Measurements from ENCODE around the gene TTC16. TPM values are rescaled to one million over a fixed set of nuclear protein-coding genes. Genes with fewer than 3 reads are reported as not detected.
"Not testable (repeated sequence)": the region's sequence is repeated elsewhere in the genome, so short reads cannot be mapped to it uniquely, and the experiment has no call there.

Gene TTC16
- total RNA-seq, 1 donor from 2014 or later: 0.07 TPM

DNA sequence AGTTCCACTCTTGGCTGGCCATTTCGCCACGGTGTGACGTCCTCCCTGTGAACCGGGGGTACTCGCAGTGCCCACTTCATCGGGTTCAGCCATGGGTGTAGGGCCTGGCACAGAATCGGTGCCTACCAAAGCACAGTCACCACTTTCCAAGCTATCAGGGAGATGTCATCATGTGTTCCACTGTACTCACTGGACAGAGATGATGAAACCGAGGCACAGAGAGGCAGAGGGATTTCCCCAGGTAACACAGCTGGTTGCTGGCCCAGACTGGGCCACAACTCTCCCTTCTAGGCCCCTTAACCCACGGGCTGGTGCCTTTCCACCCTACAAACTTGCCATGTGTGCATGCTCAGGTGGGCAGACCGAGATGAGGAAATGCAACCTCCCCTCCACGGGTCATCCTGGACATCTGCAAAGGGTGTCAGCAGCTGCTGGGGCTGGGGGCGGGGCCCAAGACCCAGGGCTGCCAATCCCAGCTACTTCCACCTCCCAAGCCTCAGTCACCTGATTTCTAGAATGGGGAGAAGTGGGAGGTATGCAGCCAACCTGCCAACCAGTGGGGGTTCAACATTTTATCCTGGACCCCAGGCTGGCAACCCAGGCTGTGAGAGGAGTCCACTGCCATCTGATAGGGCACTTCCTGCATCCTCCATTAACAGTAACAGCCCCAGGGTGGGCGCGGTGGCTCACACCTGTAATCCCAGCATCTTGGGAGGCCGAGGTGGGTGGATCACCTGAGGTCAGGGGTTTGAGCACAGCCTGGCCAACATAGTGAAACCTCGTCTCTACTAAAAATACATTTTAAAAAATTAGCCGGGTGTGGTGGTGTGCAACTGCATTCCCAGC, 63.5 kb downstream of the TTC16 start:
- H3K9me3 Mint-ChIP-seq: no peaks in the 10 kb centered on the region
- H3K4me1 Mint-ChIP-seq: peaks cover 2% of the 10 kb centered on the region
- no peak for DNase-seq (ENCODE audit: low spot score in 2 of 2, unreplicated experiment in 2 of 2)
- H3K27ac Mint-ChIP-seq: no peak overlapping the region
- TF ChIP-seq, protein P1, sequence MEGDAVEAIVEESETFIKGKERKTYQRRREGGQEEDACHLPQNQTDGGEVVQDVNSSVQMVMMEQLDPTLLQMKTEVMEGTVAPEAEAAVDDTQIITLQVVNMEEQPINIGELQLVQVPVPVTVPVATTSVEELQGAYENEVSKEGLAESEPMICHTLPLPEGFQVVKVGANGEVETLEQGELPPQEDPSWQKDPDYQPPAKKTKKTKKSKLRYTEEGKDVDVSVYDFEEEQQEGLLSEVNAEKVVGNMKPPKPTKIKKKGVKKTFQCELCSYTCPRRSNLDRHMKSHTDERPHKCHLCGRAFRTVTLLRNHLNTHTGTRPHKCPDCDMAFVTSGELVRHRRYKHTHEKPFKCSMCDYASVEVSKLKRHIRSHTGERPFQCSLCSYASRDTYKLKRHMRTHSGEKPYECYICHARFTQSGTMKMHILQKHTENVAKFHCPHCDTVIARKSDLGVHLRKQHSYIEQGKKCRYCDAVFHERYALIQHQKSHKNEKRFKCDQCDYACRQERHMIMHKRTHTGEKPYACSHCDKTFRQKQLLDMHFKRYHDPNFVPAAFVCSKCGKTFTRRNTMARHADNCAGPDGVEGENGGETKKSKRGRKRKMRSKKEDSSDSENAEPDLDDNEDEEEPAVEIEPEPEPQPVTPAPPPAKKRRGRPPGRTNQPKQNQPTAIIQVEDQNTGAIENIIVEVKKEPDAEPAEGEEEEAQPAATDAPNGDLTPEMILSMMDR (IDR thresholded peaks at IDR 0.05; ENCODE audit: unreplicated experiment): no peak
- H3K36me3 Mint-ChIP-seq: no peaks in the 10 kb centered on the region
- no peak overlapping the region for H3K4me3 Mint-ChIP-seq
- no peaks in the 10 kb centered on the region for H3K27me3 Mint-ChIP-seq (ENCODE audit: low read depth)

DNA sequence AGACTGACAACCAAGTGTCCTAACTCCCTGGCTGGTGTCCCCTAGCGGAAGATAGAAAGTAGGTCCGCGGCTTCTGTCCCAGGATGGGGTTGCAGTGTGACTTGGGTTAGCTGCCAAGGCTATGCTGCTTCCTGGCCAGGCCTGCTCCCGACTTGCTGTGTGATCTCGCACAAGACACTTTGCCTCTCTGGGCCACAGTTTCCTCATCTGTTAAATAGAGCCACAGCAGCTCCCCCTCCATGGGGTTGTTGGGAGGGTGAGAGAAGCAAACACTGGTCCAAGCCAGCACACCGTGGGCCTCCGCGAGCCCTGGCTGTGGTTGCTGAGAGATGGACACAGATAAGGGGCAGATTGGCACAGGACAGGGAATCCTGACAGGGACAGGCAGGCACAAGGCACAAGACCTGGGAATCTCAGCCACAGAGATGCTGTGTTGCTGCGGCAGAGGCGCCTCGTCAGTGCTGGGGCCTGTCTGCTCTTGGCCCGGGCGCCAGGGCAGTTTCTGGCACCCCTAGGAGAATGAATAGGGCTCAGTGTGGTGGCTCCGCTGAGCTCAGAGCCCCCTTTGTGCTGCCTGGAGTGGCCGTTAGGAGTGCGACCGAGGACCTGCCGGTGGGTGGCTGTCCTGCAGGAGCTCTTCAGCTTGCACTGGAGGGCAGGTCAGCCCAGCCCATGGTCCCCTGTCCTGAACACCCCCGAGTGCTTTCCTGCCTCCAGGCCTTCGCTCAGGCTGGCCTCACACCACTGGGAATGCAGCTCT, 64.4 kb downstream of the TTC16 start:
- Mint-ChIP-seq H3K27me3 (ENCODE audit: low read depth) (no peaks in the 10 kb centered on the region), H3K36me3 (no peaks in the 10 kb centered on the region), H3K27ac (no peak overlapping the region), H3K4me3 (no peak overlapping the region), H3K4me1 (peaks cover 2% of the 10 kb centered on the region), H3K9me3 (no peaks in the 10 kb centered on the region)
- TF ChIP-seq, protein P1 (IDR thresholded peaks at IDR 0.05; ENCODE audit: unreplicated experiment): no peak
- DNase-seq (ENCODE audit: low spot score in 2 of 2, unreplicated experiment in 2 of 2): no peak

DNA sequence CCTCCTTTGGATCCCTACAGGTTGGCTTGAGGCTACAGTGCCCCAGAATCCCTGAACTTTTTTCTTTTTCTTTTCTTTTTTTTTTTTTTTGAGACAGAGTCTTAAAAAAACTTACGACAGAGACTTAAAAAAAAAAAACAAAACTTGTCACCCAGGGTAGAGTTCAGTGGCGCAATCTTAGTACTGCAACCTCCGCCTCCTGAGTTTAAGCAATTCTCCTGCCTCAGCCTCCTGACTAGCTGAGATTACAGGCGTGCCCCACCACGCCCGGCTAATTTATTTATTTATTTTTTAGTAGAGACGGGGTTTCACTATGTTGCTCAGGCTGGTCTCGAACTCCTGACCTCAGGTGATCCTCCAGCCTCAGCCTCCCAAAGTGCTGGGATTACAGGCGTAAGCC, 65.0 kb downstream of the TTC16 start:
- H3K9me3 Mint-ChIP-seq; H3K4me3 Mint-ChIP-seq; H3K27me3 Mint-ChIP-seq (ENCODE audit: low read depth); DNase-seq (ENCODE audit: low spot score in 2 of 2, unreplicated experiment in 2 of 2); H3K4me1 Mint-ChIP-seq; H3K36me3 Mint-ChIP-seq; H3K27ac Mint-ChIP-seq: not testable (repeated sequence)

Other genes with a start within 250 kb of the TTC16 start
- gene STXBP1, start 103.8 kb upstream of the TTC16 start, total RNA-seq: 94.9 to 112 TPM (median 105 TPM) in 3 replicates
- 0.34 to 0.49 TPM (median 0.41 TPM) in 3 replicates for gene CFAP157, start 9.1 kb upstream of the TTC16 start, total RNA-seq
- gene PTRH1, start 416 bp upstream of the TTC16 start, total RNA-seq: 9.4 to 10.3 TPM (median 9.5 TPM) in 3 replicates
- 14.0 to 17.3 TPM (median 15.9 TPM) in 3 replicates for gene TOR2A, start 19.2 kb downstream of the TTC16 start, total RNA-seq
- gene SH2D3C, start 62.6 kb downstream of the TTC16 start, total RNA-seq: 3.4 to 3.9 TPM (median 3.7 TPM) in 3 replicates
- 110 to 120 TPM (median 112 TPM) in 3 replicates for gene CDK9, start 70.0 kb downstream of the TTC16 start, total RNA-seq
- 58.1 to 61.4 TPM (median 58.2 TPM) in 3 replicates for gene FPGS, start 86.8 kb downstream of the TTC16 start, total RNA-seq
- gene ENG, start 138.6 kb downstream of the TTC16 start, total RNA-seq: 7.3 to 8.5 TPM (median 8.1 TPM) in 3 replicates
- 34.4 to 39.4 TPM (median 38.5 TPM) in 3 replicates for gene AK1, start 161.6 kb downstream of the TTC16 start, total RNA-seq
- 34.2 to 37.5 TPM (median 36.2 TPM) in 3 replicates for gene ST6GALNAC6, start 183.5 kb downstream of the TTC16 start, total RNA-seq
- 14.5 to 16.1 TPM (median 15.8 TPM) in 3 replicates for gene ST6GALNAC4, start 201.0 kb downstream of the TTC16 start, total RNA-seq
- gene PIP5KL1, start 214.7 kb downstream of the TTC16 start, total RNA-seq: 7.6 to 9.0 TPM (median 8.2 TPM) in 3 replicates
- 36.8 to 37.5 TPM (median 36.9 TPM) in 3 replicates for gene DPM2, start 221.8 kb downstream of the TTC16 start, total RNA-seq